Caco-2 (cell line): ENCODE data around the gene CNOT1. TPM values are rescaled to one million over a fixed set of nuclear protein-coding genes. Genes with fewer than 3 reads are reported as not detected.
"Not testable (repeated sequence)": the region's sequence is repeated elsewhere in the genome, so short reads cannot be mapped to it uniquely, and the experiment has no call there.

Experiments used
- BruUV-seq: library from RNA; stranded (reverse); fragments of 400-500 nt; replicated peaks from 2 replicates; lab custom pipeline; 2021; lab: Mats Ljungman, UMichigan
- CTCF ChIA-PET: fragments of 300-600 bp; sonication (Branson Sonifier 250); formaldehyde crosslinking; loops from one replicate; lab custom pipeline; 2022; ENCODE audit warnings: antibody characterized with exemption; lab: Charles Lee
- POLR2A ChIA-PET: fragments of 300-600 bp; sonication (Branson Sonifier 250); formaldehyde crosslinking; loops from one replicate; lab custom pipeline; 2022; ENCODE audit warnings: antibody characterized with exemption; lab: Charles Lee
- DNase-seq, 2 experiments: peaks; one replicate each; pipeline versions ENCODE4 v3.0.0 to v3.0.0-alpha.2; 2020 to 2022
- H3K27me3 ChIP-seq: replicated peaks from 2 replicates; pipeline ENCODE4 v1.6.0; 2011; ENCODE audit warnings: low read length; ENCODE audit not compliant: control insufficient read depth, insufficient read depth
- H3K36me3 ChIP-seq: 2 replicates; pipeline ENCODE4 v1.5.1; 2011; ENCODE audit warnings: low read length; ENCODE audit not compliant: control insufficient read depth, insufficient read depth
- H3K4me1 ChIP-seq: fragments of 250-450 bp; sonication (Bioruptor Pico); 2 replicates; pipeline ENCODE4 v1.5.1; 2020; ENCODE audit warnings: mild to moderate bottlenecking
- H3K4me3 ChIP-seq: 2 replicates; pipeline ENCODE4 v1.5.1; 2011; ENCODE audit warnings: low read depth, mild to moderate bottlenecking, control low read depth, low read length
- H3K9me3 ChIP-seq: fragments of 250-450 bp; sonication (Bioruptor Pico); 2 replicates; pipeline ENCODE4 v1.5.1; 2020; ENCODE audit warnings: mild to moderate bottlenecking, moderate library complexity
- H3K27ac Mint-ChIP-seq: one replicate; pipeline ENCODE4 v1.8.0; 2022; ENCODE audit warnings: mixed read lengths; ENCODE audit not compliant: unreplicated experiment
- H3K27me3 Mint-ChIP-seq: one replicate; pipeline ENCODE4 v1.8.0; 2022; ENCODE audit warnings: mixed read lengths; ENCODE audit not compliant: insufficient read depth, unreplicated experiment
- H3K36me3 Mint-ChIP-seq: one replicate; pipeline ENCODE4 v1.8.0; 2022; ENCODE audit warnings: mild to moderate bottlenecking, mixed read lengths; ENCODE audit not compliant: insufficient read depth, unreplicated experiment
- H3K4me1 Mint-ChIP-seq: one replicate; pipeline ENCODE4 v1.8.0; 2022; ENCODE audit warnings: low read depth, mixed read lengths; ENCODE audit not compliant: unreplicated experiment
- H3K4me3 Mint-ChIP-seq: one replicate; pipeline ENCODE4 v1.8.0; 2022; ENCODE audit warnings: mild to moderate bottlenecking, moderate library complexity, mixed read lengths; ENCODE audit not compliant: unreplicated experiment
- H3K9me3 Mint-ChIP-seq: one replicate; pipeline ENCODE4 v1.8.0; 2022; ENCODE audit warnings: mixed read lengths; ENCODE audit not compliant: unreplicated experiment
- CTCF ChIP-seq, 2 experiments: fragments of 200-600 bp in 1 of 2; IDR thresholded peaks; 1 replicate in 1 of 2; 2 replicates in 1 of 2; pipeline versions ENCODE4 v1.5.1 to v1.8.0; 2011 to 2022; ENCODE audit warnings: antibody characterized with exemption in 1 of 2, control low read depth in 1 of 2, inconsistent platforms in 1 of 2, low read depth in 1 of 2, low read length in 1 of 2, mild to moderate bottlenecking in 1 of 2, moderate library complexity in 1 of 2; ENCODE audit not compliant: insufficient read depth in 1 of 2, severe bottlenecking in 1 of 2, unreplicated experiment in 1 of 2
- intact Hi-C: fragments of 100-400 bp; cut with micrococcal nuclease; formaldehyde crosslinking; loops from one replicate; pipeline ENCODE4 v1.10.0; 2022; ENCODE audit not compliant: unreplicated experiment
- total RNA-seq: library from RNA; stranded (reverse); gene quantifications from 2 replicates; pipeline ENCODE4 v1.2.3, GENCODE V29; 2022

CNOT1 gene
- total RNA-seq, 1 experiment from 2014 or later = 413 TPM

DNA sequence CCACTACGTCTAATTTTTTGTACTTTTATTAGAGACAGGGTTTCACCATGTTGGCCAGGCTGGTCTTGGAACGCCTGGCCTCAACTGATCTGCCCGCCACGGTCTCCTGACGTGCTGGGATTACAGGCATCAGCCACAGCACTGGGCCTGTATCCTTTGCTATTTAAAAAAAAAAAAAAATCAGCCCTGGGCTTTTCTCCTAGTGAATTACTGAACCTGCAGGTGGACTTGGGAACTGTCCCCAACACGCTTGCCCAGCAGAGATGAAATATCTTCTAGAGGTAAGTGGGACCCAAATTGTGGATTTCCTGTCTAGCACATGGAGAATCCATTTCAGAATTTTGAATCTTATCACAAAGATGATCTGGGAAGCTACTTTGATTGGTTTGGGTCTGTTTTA lies 14.8 kb downstream of the CNOT1 start:
- intact Hi-C loops = no loop called here
- H3K9me3 ChIP-seq = no peaks in the 10 kb centered on the region
- no peak overlapping the region for H3K4me3 ChIP-seq
- TF ChIP-seq CTCF (IDR thresholded peaks at IDR 0.05; ENCODE audit: insufficient read depth in 1 of 2, low read depth in 1 of 2, low read length in 1 of 2, severe bottlenecking in 1 of 2, unreplicated experiment in 1 of 2) = peak; percentile 11 to 16
- peak overlapping the region; percentile 61 for H3K27ac Mint-ChIP-seq
- peaks cover 7% of the 10 kb centered on the region for H3K4me1 Mint-ChIP-seq
- H3K36me3 Mint-ChIP-seq = peaks cover 89% of the 10 kb centered on the region
- no TSS peak for BruUV-seq
- ChIA-PET CTCF (no interaction called here), POLR2A (no interaction called here)
- no peaks in the 10 kb centered on the region for H3K27me3 ChIP-seq
- no peaks in the 10 kb centered on the region for H3K9me3 Mint-ChIP-seq
- H3K4me3 Mint-ChIP-seq = no peak overlapping the region
- H3K36me3 ChIP-seq = peaks cover 12% of the 10 kb centered on the region
- no peaks in the 10 kb centered on the region for H3K27me3 Mint-ChIP-seq
- no peak for DNase-seq
- no peaks in the 10 kb centered on the region for H3K4me1 ChIP-seq

DNA sequence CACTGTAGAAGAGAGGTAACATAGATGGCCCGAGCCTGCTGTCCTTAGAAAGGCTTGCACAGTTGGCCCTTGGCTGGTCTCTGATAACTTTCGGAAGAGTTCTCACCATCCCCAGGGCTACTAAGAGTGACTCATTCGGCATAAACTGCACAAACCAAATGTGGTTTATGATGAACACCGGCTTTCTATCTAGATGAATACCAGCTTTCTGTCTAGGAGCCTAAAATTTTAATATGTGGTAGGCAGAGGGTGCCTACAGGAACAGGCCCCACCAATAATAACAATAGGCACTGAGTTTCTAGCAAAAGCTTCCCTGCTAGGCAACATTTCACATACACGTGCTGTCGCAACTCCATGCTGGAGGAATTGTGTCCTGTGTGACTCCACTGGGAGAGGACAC lies 15.4 kb downstream of the CNOT1 start:
- H3K4me1 ChIP-seq = no peaks in the 10 kb centered on the region
- no TSS peak for BruUV-seq

GRCh38 chr16:58612965-58613364 lies 16.7 kb downstream of the CNOT1 start:
- H3K9me3 Mint-ChIP-seq, H3K4me1 Mint-ChIP-seq, H3K27me3 ChIP-seq, BruUV-seq, H3K27ac Mint-ChIP-seq, H3K4me3 Mint-ChIP-seq, H3K4me3 ChIP-seq, H3K27me3 Mint-ChIP-seq, CTCF ChIA-PET, H3K9me3 ChIP-seq, DNase-seq, H3K4me1 ChIP-seq, intact Hi-C loops, H3K36me3 ChIP-seq, POLR2A ChIA-PET: not testable (repeated sequence)
- H3K36me3 Mint-ChIP-seq = peaks cover 84% of the 10 kb centered on the region

More for the DNA sequence above, 15.4 kb downstream of the CNOT1 start:
- Mint-ChIP-seq H3K4me1 (peaks cover 6% of the 10 kb centered on the region), H3K36me3 (peaks cover 85% of the 10 kb centered on the region), H3K4me3 (no peak overlapping the region), H3K9me3 (no peaks in the 10 kb centered on the region), H3K27me3 (no peaks in the 10 kb centered on the region), H3K27ac (no peak overlapping the region)
- no peak for DNase-seq
- no peak for TF ChIP-seq CTCF (IDR thresholded peaks at IDR 0.05; ENCODE audit: insufficient read depth in 1 of 2, low read depth in 1 of 2, low read length in 1 of 2, severe bottlenecking in 1 of 2, unreplicated experiment in 1 of 2)
- POLR2A ChIA-PET = no interaction called here
- Histone ChIP-seq H3K4me3 (no peak overlapping the region), H3K27me3 (no peaks in the 10 kb centered on the region), H3K9me3 (no peaks in the 10 kb centered on the region), H3K36me3 (peaks cover 12% of the 10 kb centered on the region)
- intact Hi-C loops = no loop called here
- CTCF ChIA-PET = no interaction called here
